ENCODE data around the gene NBAS.

Gene NBAS

GRCh38 chr2:15176604-15177003 is 384.5 kb downstream of the NBAS start:
- TF ChIP-seq, protein P1, sequence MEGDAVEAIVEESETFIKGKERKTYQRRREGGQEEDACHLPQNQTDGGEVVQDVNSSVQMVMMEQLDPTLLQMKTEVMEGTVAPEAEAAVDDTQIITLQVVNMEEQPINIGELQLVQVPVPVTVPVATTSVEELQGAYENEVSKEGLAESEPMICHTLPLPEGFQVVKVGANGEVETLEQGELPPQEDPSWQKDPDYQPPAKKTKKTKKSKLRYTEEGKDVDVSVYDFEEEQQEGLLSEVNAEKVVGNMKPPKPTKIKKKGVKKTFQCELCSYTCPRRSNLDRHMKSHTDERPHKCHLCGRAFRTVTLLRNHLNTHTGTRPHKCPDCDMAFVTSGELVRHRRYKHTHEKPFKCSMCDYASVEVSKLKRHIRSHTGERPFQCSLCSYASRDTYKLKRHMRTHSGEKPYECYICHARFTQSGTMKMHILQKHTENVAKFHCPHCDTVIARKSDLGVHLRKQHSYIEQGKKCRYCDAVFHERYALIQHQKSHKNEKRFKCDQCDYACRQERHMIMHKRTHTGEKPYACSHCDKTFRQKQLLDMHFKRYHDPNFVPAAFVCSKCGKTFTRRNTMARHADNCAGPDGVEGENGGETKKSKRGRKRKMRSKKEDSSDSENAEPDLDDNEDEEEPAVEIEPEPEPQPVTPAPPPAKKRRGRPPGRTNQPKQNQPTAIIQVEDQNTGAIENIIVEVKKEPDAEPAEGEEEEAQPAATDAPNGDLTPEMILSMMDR (IDR thresholded peaks at IDR 0.05; ENCODE audit: low read depth, low read length, missing control alignments): no peak
- in situ Hi-C loops (cut with HindIII; ENCODE audit: low sequenced_read_pairs): no loop called here
- H3K4me3 ChIP-seq (ENCODE audit: low read depth, low read length): no peak overlapping the region

GRCh38 chr2:15174567-15174966 is 386.6 kb downstream of the NBAS start:
- TF ChIP-seq, protein P1 (IDR thresholded peaks at IDR 0.05; ENCODE audit: low read depth, low read length, missing control alignments): no peak
- DNase-seq (ENCODE audit: low read depth): no peak
- in situ Hi-C loops (cut with HindIII; ENCODE audit: low sequenced_read_pairs): no loop called here
- no peak overlapping the region for H3K4me3 ChIP-seq (ENCODE audit: low read depth, low read length)

More at GRCh38 chr2:15176604-15177003, 384.5 kb downstream of the NBAS start:
- no peak for DNase-seq (ENCODE audit: low read depth)

DNA sequence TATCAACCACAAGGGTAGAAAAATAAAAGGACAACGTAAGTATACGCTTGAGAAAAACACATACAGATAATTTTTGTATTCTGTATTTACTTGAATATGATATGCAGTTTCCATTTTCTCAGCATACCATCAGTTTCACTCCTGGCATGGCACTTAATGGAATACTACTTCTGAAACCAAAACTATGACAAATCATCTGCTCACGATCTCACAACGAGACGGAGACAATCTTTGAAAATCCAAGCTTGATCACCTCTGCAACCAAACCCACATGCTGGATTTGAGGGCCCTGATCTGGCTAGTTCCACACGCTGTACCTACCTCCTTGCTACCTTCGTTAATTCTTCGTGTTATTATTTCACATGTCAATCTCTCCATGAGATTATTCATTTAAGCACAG is 387.6 kb downstream of the NBAS start:
- TF ChIP-seq, protein P1 (IDR thresholded peaks at IDR 0.05; ENCODE audit: low read depth, low read length, missing control alignments): no peak
- DNase-seq (ENCODE audit: low read depth): no peak
- H3K4me3 ChIP-seq (ENCODE audit: low read depth, low read length): no peak overlapping the region
- in situ Hi-C loops (cut with HindIII; ENCODE audit: low sequenced_read_pairs): no loop called here

DNA sequence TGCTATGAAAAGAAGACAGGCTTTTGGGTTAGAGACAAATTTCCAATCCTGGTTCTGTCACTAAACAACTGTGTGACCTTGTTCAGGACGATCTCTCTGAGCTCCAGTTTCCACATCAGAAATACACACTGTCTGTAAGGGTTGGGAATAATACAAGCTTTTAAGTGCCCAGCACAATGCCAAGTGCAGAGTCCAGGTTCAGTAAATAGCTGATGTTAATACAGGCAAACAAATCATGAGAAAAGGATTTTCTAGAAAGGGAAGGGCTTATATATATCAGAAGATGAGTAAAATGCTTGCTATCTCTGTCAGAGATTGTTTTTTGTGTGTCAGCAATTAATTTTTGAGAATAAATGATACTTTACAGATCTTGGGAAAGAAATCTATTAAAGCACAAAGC is 388.3 kb downstream of the NBAS start:
- in situ Hi-C loops (cut with HindIII; ENCODE audit: low sequenced_read_pairs): no loop called here
- no peak overlapping the region for H3K4me3 ChIP-seq (ENCODE audit: low read depth, low read length)
- no peak for DNase-seq (ENCODE audit: low read depth)
- TF ChIP-seq, protein P1 (IDR thresholded peaks at IDR 0.05; ENCODE audit: low read depth, low read length, missing control alignments): no peak

GRCh38 chr2:15170070-15170775 is 390.9 kb downstream of the NBAS start:
- in situ Hi-C loops (cut with HindIII; ENCODE audit: low sequenced_read_pairs): no loop called here
- DNase-seq (ENCODE audit: low read depth): peak; percentile 22
- peak overlapping the region; percentile 7 for H3K4me3 ChIP-seq (ENCODE audit: low read depth, low read length)
- TF ChIP-seq, protein P1 (IDR thresholded peaks at IDR 0.05; ENCODE audit: low read depth, low read length, missing control alignments): no peak

- peak overlapping the region; percentile 7 for H3K4me3 ChIP-seq (ENCODE audit: low read depth, low read length)
- in situ Hi-C loops (cut with HindIII; ENCODE audit: low sequenced_read_pairs): no loop called here
- TF ChIP-seq, protein P1 (IDR thresholded peaks at IDR 0.05; ENCODE audit: low read depth, low read length, missing control alignments): no peak
- DNase-seq (ENCODE audit: low read depth): peak; percentile 80
Observed at GRCh38 chr2:15169326-15170069, 391.6 kb downstream of the NBAS start.
